ENCODE results near the gene PEX3.

GRCh38 chr6:143465546-143465945 lies 14.9 kb downstream of the PEX3 start:
- TF ChIP-seq, protein P1, sequence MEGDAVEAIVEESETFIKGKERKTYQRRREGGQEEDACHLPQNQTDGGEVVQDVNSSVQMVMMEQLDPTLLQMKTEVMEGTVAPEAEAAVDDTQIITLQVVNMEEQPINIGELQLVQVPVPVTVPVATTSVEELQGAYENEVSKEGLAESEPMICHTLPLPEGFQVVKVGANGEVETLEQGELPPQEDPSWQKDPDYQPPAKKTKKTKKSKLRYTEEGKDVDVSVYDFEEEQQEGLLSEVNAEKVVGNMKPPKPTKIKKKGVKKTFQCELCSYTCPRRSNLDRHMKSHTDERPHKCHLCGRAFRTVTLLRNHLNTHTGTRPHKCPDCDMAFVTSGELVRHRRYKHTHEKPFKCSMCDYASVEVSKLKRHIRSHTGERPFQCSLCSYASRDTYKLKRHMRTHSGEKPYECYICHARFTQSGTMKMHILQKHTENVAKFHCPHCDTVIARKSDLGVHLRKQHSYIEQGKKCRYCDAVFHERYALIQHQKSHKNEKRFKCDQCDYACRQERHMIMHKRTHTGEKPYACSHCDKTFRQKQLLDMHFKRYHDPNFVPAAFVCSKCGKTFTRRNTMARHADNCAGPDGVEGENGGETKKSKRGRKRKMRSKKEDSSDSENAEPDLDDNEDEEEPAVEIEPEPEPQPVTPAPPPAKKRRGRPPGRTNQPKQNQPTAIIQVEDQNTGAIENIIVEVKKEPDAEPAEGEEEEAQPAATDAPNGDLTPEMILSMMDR (IDR thresholded peaks at IDR 0.05; ENCODE audit: borderline replicate concordance, extremely low read depth, low read length, poor library complexity, severe bottlenecking): no peak
- no peak for TF ChIP-seq EZH2 (IDR thresholded peaks at IDR 0.05; ENCODE audit: borderline replicate concordance, low read depth, low read length, severe bottlenecking)

Data from DND-41 (cell line).